Measurements from ENCODE around the gene TRABD2B.
A peak's percentile ranks its signal among the peaks of the same experiment; 100 is the strongest.

TRABD2B gene

GRCh38 chr1:47752559-47752958, 244.6 kb downstream of the TRABD2B start:
- Histone ChIP-seq H3K4me1 (ENCODE audit: control insufficient read depth, insufficient read depth, low read length) (peaks cover 8% of the 10 kb centered on the region), H3K36me3 (ENCODE audit: control insufficient read depth, insufficient read depth, low read length, severe bottlenecking) (no peaks in the 10 kb centered on the region), H3K9me3 (ENCODE audit: control insufficient read depth, low read length) (no peaks in the 10 kb centered on the region), H3K9ac (ENCODE audit: low read length) (no peak overlapping the region), H3K4me3 (ENCODE audit: low read length) (peak overlapping the region; percentile 22), H3K27me3 (replicated peaks; ENCODE audit: control insufficient read depth, insufficient read depth, low read length) (peaks cover 28% of the 10 kb centered on the region)
- no peak for DNase-seq (ENCODE audit: low read depth)

GRCh38 chr1:47751996-47752451, 245.2 kb downstream of the TRABD2B start:
- Histone ChIP-seq H3K9ac (ENCODE audit: low read length) (peak overlapping the region; percentile 15), H3K4me3 (ENCODE audit: low read length) (peak overlapping the region; percentile 22), H3K27me3 (replicated peaks; ENCODE audit: control insufficient read depth, insufficient read depth, low read length) (peaks cover 24% of the 10 kb centered on the region), H3K9me3 (ENCODE audit: control insufficient read depth, low read length) (no peaks in the 10 kb centered on the region), H3K36me3 (ENCODE audit: control insufficient read depth, insufficient read depth, low read length, severe bottlenecking) (no peaks in the 10 kb centered on the region), H3K4me1 (ENCODE audit: control insufficient read depth, insufficient read depth, low read length) (peaks cover 8% of the 10 kb centered on the region)
- DNase-seq (ENCODE audit: low read depth), result peak; percentile 25

GRCh38 chr1:47751193-47751592, 246.0 kb downstream of the TRABD2B start:
- Histone ChIP-seq H3K36me3 (ENCODE audit: control insufficient read depth, insufficient read depth, low read length, severe bottlenecking) (no peaks in the 10 kb centered on the region), H3K4me1 (ENCODE audit: control insufficient read depth, insufficient read depth, low read length) (peaks cover 8% of the 10 kb centered on the region), H3K27me3 (replicated peaks; ENCODE audit: control insufficient read depth, insufficient read depth, low read length) (peaks cover 22% of the 10 kb centered on the region), H3K9me3 (ENCODE audit: control insufficient read depth, low read length) (no peaks in the 10 kb centered on the region), H3K9ac (ENCODE audit: low read length) (no peak overlapping the region), H3K4me3 (ENCODE audit: low read length) (no peak overlapping the region)
- no peak for DNase-seq (ENCODE audit: low read depth)

- no peak overlapping the region for H3K9ac ChIP-seq (ENCODE audit: low read length)
- H3K9me3 ChIP-seq (ENCODE audit: control insufficient read depth, low read length), result peaks cover 9% of the 10 kb centered on the region
- no peaks in the 10 kb centered on the region for H3K36me3 ChIP-seq (ENCODE audit: control insufficient read depth, insufficient read depth, low read length, severe bottlenecking)
- no peak for DNase-seq (ENCODE audit: low read depth)
- peaks cover 41% of the 10 kb centered on the region for H3K27me3 ChIP-seq (replicated peaks; ENCODE audit: control insufficient read depth, insufficient read depth, low read length)
- H3K4me3 ChIP-seq (ENCODE audit: low read length), result no peak overlapping the region
- no peaks in the 10 kb centered on the region for H3K4me1 ChIP-seq (ENCODE audit: control insufficient read depth, insufficient read depth, low read length)
Observed at GRCh38 chr1:47745715-47746609, 251.2 kb downstream of the TRABD2B start.

- H3K36me3 ChIP-seq (ENCODE audit: control insufficient read depth, insufficient read depth, low read length, severe bottlenecking), result no peaks in the 10 kb centered on the region
- H3K9ac ChIP-seq (ENCODE audit: low read length), result no peak overlapping the region
- H3K4me3 ChIP-seq (ENCODE audit: low read length), result no peak overlapping the region
- H3K4me1 ChIP-seq (ENCODE audit: control insufficient read depth, insufficient read depth, low read length), result no peaks in the 10 kb centered on the region
- peaks cover 14% of the 10 kb centered on the region for H3K9me3 ChIP-seq (ENCODE audit: control insufficient read depth, low read length)
- H3K27me3 ChIP-seq (replicated peaks; ENCODE audit: control insufficient read depth, insufficient read depth, low read length), result peaks cover 51% of the 10 kb centered on the region
- no peak for DNase-seq (ENCODE audit: low read depth)
Observed at GRCh38 chr1:47742890-47743760, 254.1 kb downstream of the TRABD2B start.

GRCh38 chr1:47738560-47739182, 258.5 kb downstream of the TRABD2B start:
- Histone ChIP-seq H3K4me1 (ENCODE audit: control insufficient read depth, insufficient read depth, low read length) (no peaks in the 10 kb centered on the region), H3K9me3 (ENCODE audit: control insufficient read depth, low read length) (peaks cover 14% of the 10 kb centered on the region), H3K4me3 (ENCODE audit: low read length) (no peak overlapping the region), H3K27me3 (replicated peaks; ENCODE audit: control insufficient read depth, insufficient read depth, low read length) (peaks cover 37% of the 10 kb centered on the region), H3K9ac (ENCODE audit: low read length) (no peak overlapping the region), H3K36me3 (ENCODE audit: control insufficient read depth, insufficient read depth, low read length, severe bottlenecking) (no peaks in the 10 kb centered on the region)
- peak; percentile 66 for DNase-seq (ENCODE audit: low read depth)

GRCh38 chr1:47732489-47732888, 264.7 kb downstream of the TRABD2B start:
- Histone ChIP-seq H3K9ac (ENCODE audit: low read length) (no peak overlapping the region), H3K36me3 (ENCODE audit: control insufficient read depth, insufficient read depth, low read length, severe bottlenecking) (no peaks in the 10 kb centered on the region), H3K27me3 (replicated peaks; ENCODE audit: control insufficient read depth, insufficient read depth, low read length) (peaks cover 41% of the 10 kb centered on the region), H3K4me1 (ENCODE audit: control insufficient read depth, insufficient read depth, low read length) (peaks cover 4% of the 10 kb centered on the region), H3K9me3 (ENCODE audit: control insufficient read depth, low read length) (no peaks in the 10 kb centered on the region), H3K4me3 (ENCODE audit: low read length) (no peak overlapping the region)
- no peak for DNase-seq (ENCODE audit: low read depth)

- Histone ChIP-seq H3K9me3 (ENCODE audit: control insufficient read depth, low read length) (no peaks in the 10 kb centered on the region), H3K4me1 (ENCODE audit: control insufficient read depth, insufficient read depth, low read length) (peaks cover 7% of the 10 kb centered on the region), H3K36me3 (ENCODE audit: control insufficient read depth, insufficient read depth, low read length, severe bottlenecking) (no peaks in the 10 kb centered on the region), H3K4me3 (ENCODE audit: low read length) (no peak overlapping the region), H3K9ac (ENCODE audit: low read length) (no peak overlapping the region), H3K27me3 (replicated peaks; ENCODE audit: control insufficient read depth, insufficient read depth, low read length) (peaks cover 37% of the 10 kb centered on the region)
- DNase-seq (ENCODE audit: low read depth), result no peak
Observed at GRCh38 chr1:47731730-47732129, 265.5 kb downstream of the TRABD2B start.

- no peak overlapping the region for H3K4me3 ChIP-seq (ENCODE audit: low read length)
Observed at GRCh38 chr1:47729685-47730084, 267.5 kb downstream of the TRABD2B start.

GRCh38 chr1:47727697-47728085, 269.5 kb downstream of the TRABD2B start:
- no peaks in the 10 kb centered on the region for H3K9me3 ChIP-seq (ENCODE audit: control insufficient read depth, low read length)
- no peaks in the 10 kb centered on the region for H3K36me3 ChIP-seq (ENCODE audit: control insufficient read depth, insufficient read depth, low read length, severe bottlenecking)
- no peak for DNase-seq (ENCODE audit: low read depth)
- peaks cover 47% of the 10 kb centered on the region for H3K27me3 ChIP-seq (replicated peaks; ENCODE audit: control insufficient read depth, insufficient read depth, low read length)
- no peak overlapping the region for H3K9ac ChIP-seq (ENCODE audit: low read length)
- peaks cover 11% of the 10 kb centered on the region for H3K4me1 ChIP-seq (ENCODE audit: control insufficient read depth, insufficient read depth, low read length)
- H3K4me3 ChIP-seq (ENCODE audit: low read length), result no peak overlapping the region

More at GRCh38 chr1:47729685-47730084, 267.5 kb downstream of the TRABD2B start:
- Histone ChIP-seq H3K36me3 (ENCODE audit: control insufficient read depth, insufficient read depth, low read length, severe bottlenecking) (no peaks in the 10 kb centered on the region), H3K9ac (ENCODE audit: low read length) (no peak overlapping the region), H3K4me1 (ENCODE audit: control insufficient read depth, insufficient read depth, low read length) (peaks cover 11% of the 10 kb centered on the region), H3K9me3 (ENCODE audit: control insufficient read depth, low read length) (no peaks in the 10 kb centered on the region), H3K27me3 (replicated peaks; ENCODE audit: control insufficient read depth, insufficient read depth, low read length) (peaks cover 38% of the 10 kb centered on the region)
- DNase-seq (ENCODE audit: low read depth), result no peak

All from adipocyte (in vitro differentiated cells).